Upper lobe of left lung (tissue), 4 donors: ENCODE measurements around the gene ALDH9A1.

Experiments
- CTCF ChIP-seq, 6 experiments: fragments of 450-650 bp in 4 of 6; fragments of 200-600 bp in 2 of 6; sonication (generic) in 2 of 6; IDR thresholded peaks; one replicate each; pipeline ENCODE4 v1.5.1; 2016 to 2019; ENCODE audit warnings: antibody characterized with exemption in 6 of 6
- POLR2AphosphoS5 ChIP-seq, 2 donors: sonication (generic); formaldehyde crosslinking; IDR thresholded peaks; one replicate each; pipeline ENCODE4 v1.5.1; 2017; ENCODE audit warnings: antibody characterized with exemption in 2 of 2

- TF ChIP-seq CTCF (IDR thresholded peaks at IDR 0.05), result no peak
- TF ChIP-seq POLR2AphosphoS5 (IDR thresholded peaks at IDR 0.05), result no peak
These were observed 28.5 kb upstream of the ALDH9A1 start for GRCh38 chr1:165726841-165727240.
